H9 (cell line): ENCODE data around the gene CCS. TPM values are rescaled to one million over a fixed set of nuclear protein-coding genes. Genes with fewer than 3 reads are reported as not detected.
A peak's percentile ranks its signal among the peaks of the same experiment; 100 is the strongest.

Experiments used
- DNase-seq: peaks from one replicate; pipeline ENCODE4 v3.0.0-alpha.2; 2017
- H2AFZ ChIP-seq: one replicate; pipeline ENCODE4 v1.6.1; 2013; ENCODE audit warnings: mild to moderate bottlenecking, low read length, control low read depth, moderate library complexity
- H2AK5ac ChIP-seq: 2 replicates; pipeline ENCODE4 v1.6.1; 2013; ENCODE audit warnings: low read length, control low read depth, mixed read lengths; ENCODE audit not compliant: insufficient read length
- H2BK120ac ChIP-seq: one replicate; pipeline ENCODE4 v1.6.1; 2013; ENCODE audit warnings: low read depth, mild to moderate bottlenecking, low read length, control low read depth, inconsistent platforms; ENCODE audit not compliant: poor library complexity, severe bottlenecking
- H2BK12ac ChIP-seq: 2 replicates; pipeline ENCODE4 v1.6.1; 2013; ENCODE audit warnings: low read length, control low read depth, mixed read lengths, low read depth; ENCODE audit not compliant: insufficient read length
- H2BK15ac ChIP-seq: 2 replicates; pipeline ENCODE4 v1.6.1; 2013; ENCODE audit warnings: low read depth, low read length, control low read depth
- H2BK20ac ChIP-seq: one replicate; pipeline ENCODE4 v1.6.1; 2013; ENCODE audit warnings: low read depth, mild to moderate bottlenecking, low read length, control low read depth, inconsistent platforms; ENCODE audit not compliant: poor library complexity, severe bottlenecking
- H2BK5ac ChIP-seq: 2 replicates; pipeline ENCODE4 v1.6.1; 2013; ENCODE audit warnings: low read length, control low read depth, mixed read lengths; ENCODE audit not compliant: insufficient read length
- H3K14ac ChIP-seq: 2 replicates; pipeline ENCODE4 v1.6.1; 2013; ENCODE audit warnings: low read length, control low read depth; ENCODE audit not compliant: insufficient read depth
- H3K18ac ChIP-seq: 2 replicates; pipeline ENCODE4 v1.6.1; 2013; ENCODE audit warnings: low read depth, mild to moderate bottlenecking, mixed read lengths, low read length, control low read depth; ENCODE audit not compliant: insufficient read length
- H3K23ac ChIP-seq: 2 replicates; pipeline ENCODE4 v1.6.1; 2013; ENCODE audit warnings: low read length, control low read depth, mixed read lengths, low read depth; ENCODE audit not compliant: insufficient read length
- H3K23me2 ChIP-seq: 2 replicates; pipeline ENCODE4 v1.6.1; 2013; ENCODE audit warnings: low read depth, mild to moderate bottlenecking, mixed read lengths, low read length, control low read depth; ENCODE audit not compliant: insufficient read length, poor library complexity, severe bottlenecking
- H3K27ac ChIP-seq: 2 replicates; pipeline ENCODE4 v1.5.1; 2013; ENCODE audit warnings: low read length, control low read depth, mixed read lengths, low read depth; ENCODE audit not compliant: insufficient read length
- H3K27me3 ChIP-seq: 2 replicates; pipeline ENCODE4 v1.6.1; 2013; ENCODE audit warnings: low read length, control low read depth, inconsistent platforms; ENCODE audit not compliant: insufficient read depth
- H3K4ac ChIP-seq: 2 replicates; pipeline ENCODE4 v1.6.1; 2013; ENCODE audit warnings: low read depth, mild to moderate bottlenecking, control low read depth, inconsistent platforms, low read length, moderate library complexity
- H3K4me1 ChIP-seq: 2 replicates; pipeline ENCODE4 v1.6.1; 2013; ENCODE audit warnings: low read length, control low read depth, inconsistent platforms; ENCODE audit not compliant: insufficient read depth
- H3K4me2 ChIP-seq: 2 replicates; pipeline ENCODE4 v1.6.1; 2013; ENCODE audit warnings: low read length, control low read depth, mixed read lengths; ENCODE audit not compliant: insufficient read length, insufficient read depth
- H3K56ac ChIP-seq: 2 replicates; pipeline ENCODE4 v1.6.1; 2013; ENCODE audit warnings: low read depth, mild to moderate bottlenecking, mixed read lengths, low read length, control low read depth; ENCODE audit not compliant: insufficient read length
- H3K79me1 ChIP-seq: 2 replicates; pipeline ENCODE4 v1.6.1; 2013; ENCODE audit warnings: low read depth, mild to moderate bottlenecking, moderate library complexity, low read length, control low read depth, inconsistent platforms; ENCODE audit not compliant: insufficient read depth, poor library complexity, severe bottlenecking
- H3K79me2 ChIP-seq: 2 replicates; pipeline ENCODE4 v1.6.1; 2013; ENCODE audit warnings: low read length, control low read depth, inconsistent platforms; ENCODE audit not compliant: insufficient read depth
- H3K9ac ChIP-seq: 2 replicates; pipeline ENCODE4 v1.6.1; 2013; ENCODE audit warnings: low read length, control low read depth, mixed read lengths; ENCODE audit not compliant: insufficient read length; ENCODE audit errors: extremely low read depth
- H3K9me3 ChIP-seq: one replicate; pipeline ENCODE4 v1.6.1; 2013; ENCODE audit warnings: low read depth, low read length, inconsistent platforms; ENCODE audit not compliant: control insufficient read depth
- H3T11ph ChIP-seq: one replicate; pipeline ENCODE4 v1.6.1; 2013; ENCODE audit warnings: mild to moderate bottlenecking, low read length, control low read depth, inconsistent platforms
- H4K20me1 ChIP-seq: one replicate; pipeline ENCODE4 v1.6.1; 2013; ENCODE audit not compliant: control insufficient read depth, insufficient read length, insufficient read depth
- H4K5ac ChIP-seq: 2 replicates; pipeline ENCODE4 v1.6.1; 2013; ENCODE audit warnings: low read depth, mild to moderate bottlenecking, mixed read lengths, low read length, control low read depth; ENCODE audit not compliant: insufficient read length
- H4K8ac ChIP-seq: replicated peaks from 2 replicates; pipeline ENCODE4 v1.6.1; 2013; ENCODE audit warnings: low read length, control low read depth, mixed read lengths, low read depth; ENCODE audit not compliant: insufficient read length
- H4K91ac ChIP-seq: 2 replicates; pipeline ENCODE4 v1.6.1; 2013; ENCODE audit warnings: low read depth, mild to moderate bottlenecking, moderate library complexity, mixed read lengths, low read length, control low read depth; ENCODE audit not compliant: insufficient read length
- H3K27ac Mint-ChIP-seq, 3 experiments: 2 replicates in 2 of 3; 3 replicates in 1 of 3; pipeline ENCODE4 v1.8.0; 2020 to 2021; ENCODE audit warnings: mixed read lengths in 3 of 3, mild to moderate bottlenecking in 1 of 3, moderate library complexity in 1 of 3
- H3K27me3 Mint-ChIP-seq: 2 replicates; pipeline ENCODE4 v1.8.0; 2021; ENCODE audit warnings: low read depth, mild to moderate bottlenecking, moderate library complexity, mixed read lengths
- H3K36me3 Mint-ChIP-seq, 3 experiments: 2 replicates in 2 of 3; 3 replicates in 1 of 3; pipeline ENCODE4 v1.8.0; 2020 to 2021; ENCODE audit warnings: low read depth in 3 of 3, mixed read lengths in 3 of 3; ENCODE audit not compliant: insufficient read depth in 1 of 3
- H3K4me1 Mint-ChIP-seq, 2 experiments: 2 replicates each; pipeline ENCODE4 v1.8.0; 2020; ENCODE audit warnings: mixed read lengths in 2 of 2
- H3K4me3 Mint-ChIP-seq, 2 experiments: 2 replicates in 1 of 2; 3 replicates in 1 of 2; pipeline ENCODE4 v1.8.0; 2020 to 2021; ENCODE audit warnings: mild to moderate bottlenecking in 2 of 2, mixed read lengths in 2 of 2, moderate library complexity in 1 of 2
- H3K9me3 Mint-ChIP-seq, 2 experiments: 2 replicates in 1 of 2; 3 replicates in 1 of 2; pipeline ENCODE4 v1.8.0; 2020; ENCODE audit warnings: mild to moderate bottlenecking in 2 of 2, mixed read lengths in 2 of 2, moderate library complexity in 1 of 2
- WGBS: extraction: QIAGEN DNeasy Blood & Tissue Kit; methylation state at CpG from one replicate; pipeline ENCODE4 v1.1.7; 2013; ENCODE audit warnings: missing lambda C conversion rate, low lambda C conversion rate, mixed read lengths; ENCODE audit not compliant: insufficient read length; ENCODE audit errors: extremely low coverage; 5-methylcytosine and 5-hydroxymethylcytosine counted together
- total RNA-seq: library from RNA; stranded (reverse); gene quantifications from 2 replicates; pipeline ENCODE4 v1.2.1, GENCODE V29; 2021
- TF ChIP-seq, protein P1 (sequence below): fragments of 200-600 bp; sonication (generic); conservative IDR thresholded peaks from 3 replicates; pipeline ENCODE4 v1.8.0; 2021; ENCODE audit warnings: antibody characterized with exemption, mild to moderate bottlenecking

CCS gene
- total RNA-seq, 1 experiment from 2014 or later, result 61.1 TPM

DNA sequence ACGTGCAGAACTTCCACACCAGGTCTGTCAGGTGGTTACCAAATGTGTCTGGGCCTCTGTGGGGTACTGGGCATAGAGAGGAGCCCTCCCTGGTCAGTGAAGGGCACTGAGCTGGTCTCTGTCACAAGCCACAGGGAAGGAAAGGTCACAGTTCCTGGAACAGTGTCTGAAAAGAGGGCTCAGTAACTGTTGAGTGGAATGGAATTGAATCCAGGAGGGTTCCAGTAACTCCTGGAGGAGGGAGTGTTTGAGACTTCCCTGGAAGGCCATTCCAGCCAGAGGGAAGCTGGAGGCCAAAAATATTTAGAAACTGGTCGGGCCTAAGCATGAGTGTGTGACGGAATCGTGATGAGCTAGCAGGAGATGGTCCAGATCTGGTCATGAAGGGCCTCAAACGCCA, 38.4 kb upstream of the CCS start:
- Histone ChIP-seq H3K79me1 (no peaks in the 10 kb centered on the region), H2BK15ac (no peak overlapping the region), H2BK120ac (no peak overlapping the region), H3K27me3 (no peaks in the 10 kb centered on the region), H3K9me3 (no peaks in the 10 kb centered on the region), H4K91ac (no peak overlapping the region), H3K23ac (no peak overlapping the region), H2BK20ac (no peak overlapping the region), H2AK5ac (no peak overlapping the region), H3K23me2 (peaks cover 2% of the 10 kb centered on the region), H3T11ph (no peak overlapping the region), H2AFZ (no peak overlapping the region), H2BK5ac (no peak overlapping the region), H3K4ac (no peak overlapping the region), H3K4me1 (no peaks in the 10 kb centered on the region), H3K56ac (no peak overlapping the region), H2BK12ac (no peak overlapping the region), H3K18ac (no peak overlapping the region), H3K4me2 (no peak overlapping the region), H3K79me2 (no peaks in the 10 kb centered on the region), H3K9ac (no peak overlapping the region), H4K8ac (no peak overlapping the region), H3K14ac (no peak overlapping the region), H3K27ac (no peak overlapping the region), H4K20me1 (no peaks in the 10 kb centered on the region), H4K5ac (no peak overlapping the region)
- TF ChIP-seq, protein P1, sequence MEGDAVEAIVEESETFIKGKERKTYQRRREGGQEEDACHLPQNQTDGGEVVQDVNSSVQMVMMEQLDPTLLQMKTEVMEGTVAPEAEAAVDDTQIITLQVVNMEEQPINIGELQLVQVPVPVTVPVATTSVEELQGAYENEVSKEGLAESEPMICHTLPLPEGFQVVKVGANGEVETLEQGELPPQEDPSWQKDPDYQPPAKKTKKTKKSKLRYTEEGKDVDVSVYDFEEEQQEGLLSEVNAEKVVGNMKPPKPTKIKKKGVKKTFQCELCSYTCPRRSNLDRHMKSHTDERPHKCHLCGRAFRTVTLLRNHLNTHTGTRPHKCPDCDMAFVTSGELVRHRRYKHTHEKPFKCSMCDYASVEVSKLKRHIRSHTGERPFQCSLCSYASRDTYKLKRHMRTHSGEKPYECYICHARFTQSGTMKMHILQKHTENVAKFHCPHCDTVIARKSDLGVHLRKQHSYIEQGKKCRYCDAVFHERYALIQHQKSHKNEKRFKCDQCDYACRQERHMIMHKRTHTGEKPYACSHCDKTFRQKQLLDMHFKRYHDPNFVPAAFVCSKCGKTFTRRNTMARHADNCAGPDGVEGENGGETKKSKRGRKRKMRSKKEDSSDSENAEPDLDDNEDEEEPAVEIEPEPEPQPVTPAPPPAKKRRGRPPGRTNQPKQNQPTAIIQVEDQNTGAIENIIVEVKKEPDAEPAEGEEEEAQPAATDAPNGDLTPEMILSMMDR, result no peak
- H3K27me3 Mint-ChIP-seq, result no peaks in the 10 kb centered on the region
- H3K36me3 Mint-ChIP-seq, result peaks cover 15 to 70% (median 62%) of the 10 kb centered on the region in 3 experiments; a peak in 6 of 7 replicates
- H3K4me3 Mint-ChIP-seq, result no peak overlapping the region
- no CpG with 5 or more reads among the region's 5 CpGs for WGBS
- no peak for DNase-seq
- peak overlapping the region in 2 of 3 experiments; percentile 58 to 68; a peak in 3 of 7 replicates for H3K27ac Mint-ChIP-seq
- peaks cover 0 to 6% of the 10 kb centered on the region in 2 experiments; a peak in 1 of 4 replicates for H3K4me1 Mint-ChIP-seq
- H3K9me3 Mint-ChIP-seq, result no peaks in the 10 kb centered on the region; a peak in 1 of 5 replicates
